Heart left ventricle (tissue), 16 donors: ENCODE data around the gene JAKMIP1. TPM values are rescaled to one million over a fixed set of nuclear protein-coding genes. Genes with fewer than 3 reads are reported as not detected.
A peak's percentile ranks its signal among the peaks of the same experiment; 100 is the strongest.

Source experiments
- ATAC-seq, 4 donors: fragments of 200-7000 bp; cut with Tn5 transposase; one replicate each; pipeline ENCODE4 v1.9.1; 2020 to 2022; ENCODE audit warnings: moderate library complexity in 4 of 4, mild to moderate bottlenecking in 3 of 4, moderate number of reproducible peaks in 1 of 4
- DNase-seq, 5 donors: peaks; one replicate each; pipeline ENCODE4 v3.0.0-alpha.2; 2020
- H3K27ac ChIP-seq, 12 donors: fragments of 200-600 bp; sonication (generic) in 4 of 12; one replicate each; pipeline versions ENCODE4 v1.5.0 to v1.8.0; 2016 to 2022; ENCODE audit warnings: mild to moderate bottlenecking in 2 of 12
- H3K27me3 ChIP-seq, 9 donors: fragments of 200-600 bp; sonication (generic) in 2 of 9; one replicate each; pipeline versions ENCODE4 v1.5.1 to v1.8.0; 2016 to 2022; ENCODE audit warnings: mild to moderate bottlenecking in 3 of 9
- H3K36me3 ChIP-seq, 9 donors: fragments of 200-600 bp; sonication (generic) in 2 of 9; one replicate each; pipeline versions ENCODE4 v1.5.0 to v1.8.0; 2018 to 2022; ENCODE audit warnings: mild to moderate bottlenecking in 2 of 9
- H3K4me1 ChIP-seq, 12 donors: fragments of 200-600 bp; sonication (generic) in 4 of 12; one replicate each; pipeline versions ENCODE4 v1.5.0 to v1.8.0; 2016 to 2022; ENCODE audit warnings: mild to moderate bottlenecking in 3 of 12
- H3K4me3 ChIP-seq, 12 donors: fragments of 200-600 bp; sonication (generic) in 4 of 12; one replicate each; pipeline versions ENCODE4 v1.5.0 to v1.8.0; 2017 to 2022; ENCODE audit warnings: mild to moderate bottlenecking in 9 of 12, moderate library complexity in 4 of 12
- H3K9me3 ChIP-seq, 12 donors: fragments of 200-600 bp; sonication (generic) in 4 of 12; one replicate each; pipeline versions ENCODE4 v1.5.0 to v1.8.0; 2016 to 2022; ENCODE audit warnings: mild to moderate bottlenecking in 1 of 12
- CTCF ChIP-seq, 12 donors: fragments of 200-600 bp; sonication (generic) in 4 of 12; IDR thresholded peaks; one replicate each; pipeline versions ENCODE4 v1.5.0 to v1.8.0; 2018 to 2022; ENCODE audit warnings: antibody characterized with exemption in 12 of 12, mild to moderate bottlenecking in 5 of 12
- POLR2A ChIP-seq, 2 donors: fragments of 450-650 bp; IDR thresholded peaks; one replicate each; pipeline ENCODE4 v1.6.1; 2017; ENCODE audit warnings: antibody characterized with exemption in 2 of 2, mild to moderate bottlenecking in 2 of 2, moderate library complexity in 2 of 2
- WGBS, 4 donors: extraction: QIAGEN DNeasy Blood & Tissue Kit in 2 of 4; methylation state at CpG; one replicate each; pipeline versions ENCODE4 v1.1.5 to v1.1.7; 2013 to 2018; 5-methylcytosine and 5-hydroxymethylcytosine counted together
- intact Hi-C, 10 donors: fragments of 100-400 bp; cut with DNase I; formaldehyde crosslinking; loops; one replicate each; pipeline versions ENCODE4 v1.11.1 to v1.14.2; 2022
- polyA plus RNA-seq, 2 donors: library from polyadenylated mRNA; stranded (reverse); fragments of 200-250 nt; gene quantifications; one replicate each; pipeline ENCODE4 v1.2.3, GENCODE V29; 2013
- total RNA-seq, 9 donors: library from RNA; depleted of rRNA in 2 of 9; stranded (reverse); fragments of >200 nt in 2 of 9; fragmentation: NEBNext Ultra II Directional in 3 of 9; extraction: Animal tissue kit (Norgen Biotek cat#: 25700) in 3 of 9; gene quantifications; one replicate each; pipeline versions ENCODE4 v1.1.0 to v1.2.4, GENCODE V29; 2016 to 2023
- donor health status: ischemic (EF 13 %, LVEDD 7.1; RV severe dilation, severe dysfunction).
- donor health status: healthy with polysubstance abuse.
- donor health status: DM: no; HTN: yes; CAD: no.
- donor health status: DM: no; HTN: no; CAD: no.
- donor health status: ischemic (EF 25% LVEDD 6.9; RV normal size, moderate dysfunction).
- donor health status: ischemic (EF 25% LVEDD 5.7; RV mildly dilated, moderate dysfunction).
- donor health status: healthy.
- donor health status: DM: yes; HTN: yes; CAD: no.
- donor health status: ischemic (EF 35%, LVEDD 5.7; RV mildly dilated, moderate dysfunction).
- donor health status: nonischemic (EF 11% LVEDD 7.7; RV severe dilation, severe dysfunction).
- donor health status: DM: yes; HTN: yes; CAD: no.
- donor health status: PGD.
- donor health status: ischemic (EF 29% LVEDD 5.4; RV normal size, mild dysfunction).
- donor health status: nonischemic (EF 23%, LVEDD 6.1; RV moderate dilation, normal function).

Gene JAKMIP1
- total and polyA plus RNA-seq, 11 donors: 0.01 to 0.99 (median 0.23) TPM; not detected in 6

- ATAC-seq: no peak
- intact Hi-C loops: no loop called here
- Histone ChIP-seq H3K27me3 (peaks cover 0 to 53% (median 2%) of the 10 kb centered on the region in 9 donors), H3K4me1 (no peaks in the 10 kb centered on the region), H3K9me3 (peaks cover 0 to 12% (median 3%) of the 10 kb centered on the region in 12 donors), H3K4me3 (no peak overlapping the region), H3K27ac (no peak overlapping the region), H3K36me3 (no peaks in the 10 kb centered on the region)
- TF ChIP-seq POLR2A (IDR thresholded peaks at IDR 0.05) (no peak), CTCF (IDR thresholded peaks at IDR 0.05) (no peak)
- WGBS, 4 donors: 72 to 76% (median 74%) methylated on average over 5 of the region's 5 CpGs
- DNase-seq: peak in 1 of 5 donors; percentile 1
Observed at GRCh38 chr4:6106156-6106555, 94.2 kb downstream of the JAKMIP1 start.

GRCh38 chr4:6105311-6105911 lies 94.9 kb downstream of the JAKMIP1 start:
- WGBS, 4 donors: 60 to 77% (median 64%) methylated on average over 23 to 60 of the region's 60 CpGs
- H3K27ac ChIP-seq: no peak overlapping the region
- H3K4me1 ChIP-seq: no peaks in the 10 kb centered on the region
- peaks cover 0 to 12% (median 3%) of the 10 kb centered on the region in 12 donors for H3K9me3 ChIP-seq
- TF ChIP-seq POLR2A (IDR thresholded peaks at IDR 0.05) (no peak), CTCF (IDR thresholded peaks at IDR 0.05) (no peak)
- H3K36me3 ChIP-seq: no peaks in the 10 kb centered on the region
- H3K4me3 ChIP-seq: no peak overlapping the region
- H3K27me3 ChIP-seq: peaks cover 0 to 52% (median 4%) of the 10 kb centered on the region in 9 donors
- ATAC-seq (no peak), DNase-seq (peak in 1 of 5 donors; percentile 2)
- intact Hi-C loops: no loop called here

- Histone ChIP-seq H3K4me3 (no peak overlapping the region), H3K36me3 (no peaks in the 10 kb centered on the region), H3K9me3 (peaks cover 0 to 12% (median 3%) of the 10 kb centered on the region in 12 donors), H3K4me1 (no peaks in the 10 kb centered on the region), H3K27ac (no peak overlapping the region), H3K27me3 (peaks cover 0 to 45% (median 4%) of the 10 kb centered on the region in 9 donors)
- DNase-seq (peak in 1 of 5 donors; percentile 3), ATAC-seq (no peak)
- no peak for TF ChIP-seq CTCF (IDR thresholded peaks at IDR 0.05)
- TF ChIP-seq POLR2A (IDR thresholded peaks at IDR 0.05): no peak
- WGBS, 4 donors: 56 to 69% (median 59%) methylated on average over 7 of the region's 7 CpGs
- intact Hi-C loops: no loop called here
Observed at GRCh38 chr4:6104541-6105130, 95.7 kb downstream of the JAKMIP1 start.

- Histone ChIP-seq H3K27me3 (peaks cover 0 to 10% (median 0%) of the 10 kb centered on the region in 9 donors), H3K9me3 (peaks cover 0 to 7% (median 0%) of the 10 kb centered on the region in 12 donors), H3K4me3 (no peak overlapping the region), H3K27ac (no peak overlapping the region), H3K36me3 (no peaks in the 10 kb centered on the region), H3K4me1 (no peaks in the 10 kb centered on the region)
- intact Hi-C loops: no loop called here
- no peak for ATAC-seq
- TF ChIP-seq POLR2A (IDR thresholded peaks at IDR 0.05) (no peak), CTCF (IDR thresholded peaks at IDR 0.05) (no peak)
- 77 to 93% (median 83%) methylated on average over 5 of the region's 5 CpGs for WGBS, 4 donors
- no peak for DNase-seq
Observed at GRCh38 chr4:6097581-6097980, 102.8 kb downstream of the JAKMIP1 start.
